Cardiac muscle cell (in vitro differentiated cells and primary cell): ENCODE results near the gene DCAF15. TPM values are rescaled to one million over a fixed set of nuclear protein-coding genes. Genes with fewer than 3 reads are reported as not detected.

Experiments
- DNase-seq, 2 donors: peaks; one replicate each; pipeline versions ENCODE4 v3.0.0 to v3.0.0-alpha.2; 2010 to 2017; ENCODE audit warnings: low read depth in 1 of 2, low spot score in 1 of 2
- H3K27ac ChIP-seq: fragments of 200-600 bp; sonication (generic); 2 replicates; pipeline ENCODE4 v1.5.1; 2016
- H3K27me3 ChIP-seq: fragments of 200-600 bp; sonication (generic); 2 replicates; pipeline ENCODE4 v1.6.0; 2016; ENCODE audit warnings: control low read depth
- H3K36me3 ChIP-seq: fragments of 200-600 bp; sonication (generic); 2 replicates; pipeline ENCODE4 v1.5.1; 2016; ENCODE audit warnings: control low read depth
- H3K4me1 ChIP-seq: fragments of 200-600 bp; sonication (generic); 2 replicates; pipeline ENCODE4 v1.8.1; 2017; ENCODE audit warnings: low read depth, mild to moderate bottlenecking, mixed run types
- H3K4me3 ChIP-seq: fragments of 200-600 bp; sonication (generic); 2 replicates; pipeline ENCODE4 v1.5.1; 2016; ENCODE audit warnings: mild to moderate bottlenecking
- H3K9me3 ChIP-seq: fragments of 200-600 bp; sonication (generic); 2 replicates; pipeline ENCODE4 v1.5.1; 2017; ENCODE audit warnings: low read depth, mild to moderate bottlenecking, control low read depth
- polyA plus RNA-seq: library from polyadenylated mRNA; unstranded; fragments of >200 nt; fragmentation: Nextera tagmentation; extraction: Ambion mirVana; gene quantifications from 2 replicates; pipeline ENCODE4 v1.2.1, GENCODE V29; 2016
- total RNA-seq: library from RNA; depleted of rRNA; stranded (reverse); fragments of >200 nt; gene quantifications from 2 replicates; pipeline ENCODE4 v1.2.3, GENCODE V29; 2016
- TF ChIP-seq, protein P1 (sequence below): IDR thresholded peaks from 2 replicates; pipeline ENCODE4 v1.5.1; 2012; ENCODE audit warnings: low read depth, mild to moderate bottlenecking, low read length

The DCAF15 gene
- total and polyA plus RNA-seq, 2 experiments from 2014 or later, result 33.3 to 44.6 TPM

- no peak for DNase-seq
- TF ChIP-seq, protein P1, sequence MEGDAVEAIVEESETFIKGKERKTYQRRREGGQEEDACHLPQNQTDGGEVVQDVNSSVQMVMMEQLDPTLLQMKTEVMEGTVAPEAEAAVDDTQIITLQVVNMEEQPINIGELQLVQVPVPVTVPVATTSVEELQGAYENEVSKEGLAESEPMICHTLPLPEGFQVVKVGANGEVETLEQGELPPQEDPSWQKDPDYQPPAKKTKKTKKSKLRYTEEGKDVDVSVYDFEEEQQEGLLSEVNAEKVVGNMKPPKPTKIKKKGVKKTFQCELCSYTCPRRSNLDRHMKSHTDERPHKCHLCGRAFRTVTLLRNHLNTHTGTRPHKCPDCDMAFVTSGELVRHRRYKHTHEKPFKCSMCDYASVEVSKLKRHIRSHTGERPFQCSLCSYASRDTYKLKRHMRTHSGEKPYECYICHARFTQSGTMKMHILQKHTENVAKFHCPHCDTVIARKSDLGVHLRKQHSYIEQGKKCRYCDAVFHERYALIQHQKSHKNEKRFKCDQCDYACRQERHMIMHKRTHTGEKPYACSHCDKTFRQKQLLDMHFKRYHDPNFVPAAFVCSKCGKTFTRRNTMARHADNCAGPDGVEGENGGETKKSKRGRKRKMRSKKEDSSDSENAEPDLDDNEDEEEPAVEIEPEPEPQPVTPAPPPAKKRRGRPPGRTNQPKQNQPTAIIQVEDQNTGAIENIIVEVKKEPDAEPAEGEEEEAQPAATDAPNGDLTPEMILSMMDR, result no peak
- no peaks in the 10 kb centered on the region for H3K27me3 ChIP-seq
- peaks cover 5% of the 10 kb centered on the region for H3K36me3 ChIP-seq
- no peak overlapping the region for H3K4me3 ChIP-seq
- H3K4me1 ChIP-seq, result peaks cover 7% of the 10 kb centered on the region
- H3K27ac ChIP-seq, result no peak overlapping the region
- no peaks in the 10 kb centered on the region for H3K9me3 ChIP-seq
These were observed 24.1 kb downstream of the DCAF15 start for GRCh38 chr19:13976446-13976845.

DNA sequence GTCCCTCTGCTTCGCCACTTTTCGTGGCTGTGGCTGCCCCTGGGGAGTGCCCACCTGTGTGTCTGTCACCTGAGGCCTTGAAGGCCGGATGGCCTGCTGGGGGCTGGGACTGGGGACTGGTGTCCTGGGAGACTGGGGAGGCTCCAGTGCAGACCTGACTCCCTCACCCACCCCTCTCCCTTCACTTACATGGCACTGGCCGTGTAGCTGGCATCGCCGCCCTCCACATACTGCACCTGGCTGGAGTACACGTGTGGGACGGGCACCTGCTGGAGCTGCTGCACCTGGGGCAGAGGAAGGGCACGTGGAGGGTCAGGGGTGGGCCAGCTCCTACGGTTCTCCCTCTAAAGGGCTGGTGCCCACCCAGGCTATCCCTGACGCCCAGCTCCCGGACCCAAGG lies 25.5 kb downstream of the DCAF15 start:
- DNase-seq, result no peak
- Histone ChIP-seq H3K36me3 (no peaks in the 10 kb centered on the region), H3K27ac (no peak overlapping the region), H3K9me3 (no peaks in the 10 kb centered on the region), H3K4me1 (peaks cover 7% of the 10 kb centered on the region), H3K27me3 (no peaks in the 10 kb centered on the region), H3K4me3 (no peak overlapping the region)
- TF ChIP-seq, protein P1, result no peak

- Histone ChIP-seq H3K36me3 (no peaks in the 10 kb centered on the region), H3K4me3 (peak overlapping the region; percentile 28), H3K27me3 (no peaks in the 10 kb centered on the region), H3K4me1 (peaks cover 7% of the 10 kb centered on the region), H3K27ac (no peak overlapping the region), H3K9me3 (no peaks in the 10 kb centered on the region)
- DNase-seq, result peak; percentile 77 to 83
- TF ChIP-seq, protein P1, result no peak
These were observed 26.3 kb downstream of the DCAF15 start for GRCh38 chr19:13978351-13979243.

DNA sequence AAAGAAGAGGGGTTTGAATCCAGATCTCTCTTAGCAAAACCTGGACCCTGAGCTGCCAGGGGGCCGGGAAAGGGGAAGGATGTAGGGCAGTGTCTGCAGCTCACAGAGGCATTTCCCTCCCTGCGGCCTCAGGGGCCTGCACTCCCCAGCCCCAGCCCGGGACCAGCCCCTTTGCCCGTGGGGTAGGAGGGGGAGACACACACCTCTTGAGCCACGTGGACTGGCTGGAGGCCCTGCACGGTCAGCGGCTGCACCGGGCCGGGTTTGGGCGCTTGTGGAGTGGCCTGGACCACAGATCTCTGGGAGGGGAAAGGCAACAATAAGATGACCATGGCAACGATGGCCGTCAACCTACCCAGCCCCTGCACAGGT lies 26.9 kb downstream of the DCAF15 start:
- Histone ChIP-seq H3K36me3 (no peaks in the 10 kb centered on the region), H3K27ac (no peak overlapping the region), H3K4me3 (peak overlapping the region; percentile 28), H3K9me3 (no peaks in the 10 kb centered on the region), H3K4me1 (peaks cover 7% of the 10 kb centered on the region), H3K27me3 (no peaks in the 10 kb centered on the region)
- DNase-seq, result peak in 1 of 2 donors; percentile 20
- TF ChIP-seq, protein P1, result no peak

- H3K4me3 ChIP-seq, result no peak overlapping the region
- TF ChIP-seq, protein P1, result no peak
- H3K36me3 ChIP-seq, result no peaks in the 10 kb centered on the region
- no peaks in the 10 kb centered on the region for H3K9me3 ChIP-seq
- H3K27ac ChIP-seq, result no peak overlapping the region
- no peaks in the 10 kb centered on the region for H3K27me3 ChIP-seq
- H3K4me1 ChIP-seq, result peaks cover 7% of the 10 kb centered on the region
- DNase-seq, result no peak
These were observed 27.4 kb downstream of the DCAF15 start for GRCh38 chr19:13979686-13980085.
